IPS-18c (cell line): ENCODE data around the gene SH2B3.

Source experiments
- H3K4me3 ChIP-seq: 2 replicates; pipeline ENCODE4 v1.7.0; 2013; ENCODE audit warnings: low read depth, mild to moderate bottlenecking, low read length, moderate library complexity; ENCODE audit not compliant: insufficient read depth
- H3K9me3 ChIP-seq: one replicate; pipeline ENCODE4 v1.6.1; 2013; ENCODE audit warnings: mild to moderate bottlenecking, low read length, moderate library complexity; ENCODE audit not compliant: control insufficient read depth, insufficient read depth

The SH2B3 gene

DNA sequence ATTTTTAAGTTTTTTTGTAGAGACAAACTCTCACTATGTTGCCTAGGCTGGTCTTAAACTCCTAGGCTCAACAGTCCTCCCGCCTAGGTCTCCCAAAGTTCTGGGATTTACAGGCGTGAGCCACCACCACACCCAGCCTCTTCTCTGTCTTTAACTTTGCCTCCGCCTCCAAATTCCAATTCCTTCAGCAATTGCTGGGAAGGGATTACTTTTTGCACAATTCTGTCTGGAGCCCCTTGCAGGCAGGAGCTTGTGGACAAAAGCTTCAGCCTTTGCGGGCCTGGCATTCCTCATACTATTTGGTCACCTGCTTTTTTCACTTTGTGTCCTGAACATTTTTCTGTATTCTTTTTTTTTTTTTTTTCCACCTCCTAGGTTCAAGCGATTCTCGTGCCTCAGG is 26.0 kb downstream of the SH2B3 start:
- Histone ChIP-seq H3K4me3 (no peak overlapping the region), H3K9me3 (no peaks in the 10 kb centered on the region)

DNA sequence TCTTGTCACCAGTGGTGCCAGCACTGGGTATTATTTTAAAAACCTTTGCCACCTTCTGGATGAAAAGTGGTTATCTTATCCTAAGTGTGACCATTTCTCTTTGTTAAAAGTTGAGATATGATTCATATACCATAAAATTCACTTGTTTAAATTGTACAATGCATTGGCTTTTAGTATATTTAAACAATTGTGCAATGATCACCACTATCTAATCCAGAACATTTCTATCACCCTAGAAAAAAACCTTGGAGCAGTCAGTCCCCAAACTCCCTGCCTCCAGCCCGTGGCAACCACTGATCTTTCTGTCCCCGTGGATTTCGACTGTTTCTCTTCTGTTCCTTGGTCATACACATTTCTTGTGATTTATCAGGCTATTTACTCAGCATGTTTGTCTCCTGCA is 28.3 kb downstream of the SH2B3 start:
- H3K4me3 ChIP-seq: no peak overlapping the region

DNA sequence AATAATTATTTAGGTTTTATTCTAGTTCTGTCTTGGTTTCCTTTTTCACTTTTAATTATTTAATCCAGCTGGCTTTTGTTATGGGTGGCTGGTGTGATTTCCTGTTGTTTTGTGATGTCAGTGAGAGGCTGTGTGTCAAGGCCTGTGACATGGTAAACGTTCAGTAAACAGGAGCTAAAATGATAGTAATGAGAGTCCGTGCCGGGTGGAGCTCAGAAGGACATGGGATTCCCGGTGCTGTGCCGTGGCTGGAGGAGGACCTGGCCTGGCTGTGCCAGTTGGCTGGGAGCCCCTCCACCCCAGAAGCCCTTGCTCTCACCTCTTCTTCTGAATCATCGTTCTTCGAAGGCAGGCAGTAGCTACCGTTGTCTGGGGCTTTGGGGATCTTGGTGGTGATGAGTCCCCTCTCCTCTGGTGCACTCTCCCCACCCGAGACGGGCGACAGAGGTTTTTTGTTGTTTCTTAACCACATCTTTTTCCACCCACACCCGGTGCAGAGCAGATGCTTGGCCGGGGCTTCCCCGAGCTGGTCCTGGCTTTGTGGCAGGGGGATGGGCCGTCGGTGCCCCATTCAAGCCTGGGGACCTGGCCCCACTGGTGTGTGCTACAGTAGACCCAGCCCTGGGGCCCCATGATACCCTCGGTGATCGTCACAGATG is 29.1 kb downstream of the SH2B3 start:
- no peaks in the 10 kb centered on the region for H3K9me3 ChIP-seq
- no peak overlapping the region for H3K4me3 ChIP-seq

More for the DNA sequence above, 28.3 kb downstream of the SH2B3 start:
- no peaks in the 10 kb centered on the region for H3K9me3 ChIP-seq

DNA sequence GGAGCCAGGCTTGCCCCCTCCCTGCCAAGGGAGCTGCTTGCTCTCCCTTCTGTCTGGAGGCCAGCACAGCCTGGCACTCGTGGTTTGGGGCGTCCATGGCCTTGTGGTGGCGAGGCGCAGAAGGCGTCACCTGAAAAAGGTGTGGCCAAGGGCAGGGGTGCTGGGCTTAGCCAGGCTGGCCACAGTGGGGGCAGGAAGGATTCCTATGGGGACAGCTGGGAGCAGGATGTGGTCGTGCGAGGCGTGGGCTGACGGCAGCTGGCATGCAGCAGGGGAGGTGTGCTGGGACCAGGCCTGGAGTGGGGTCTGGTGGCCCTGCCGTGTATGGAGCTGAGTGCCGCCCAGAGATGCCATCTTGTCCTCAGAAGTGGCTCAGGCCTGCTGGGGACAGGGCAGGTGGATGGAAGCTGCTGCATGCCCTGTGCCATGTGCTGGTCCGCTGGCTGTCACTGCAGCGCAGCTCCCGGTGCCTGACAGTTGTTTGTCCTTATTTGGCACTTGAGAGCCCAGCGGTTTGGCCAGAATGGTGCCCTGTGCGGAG is 30.0 kb downstream of the SH2B3 start:
- Histone ChIP-seq H3K4me3 (no peak overlapping the region), H3K9me3 (no peaks in the 10 kb centered on the region)

DNA sequence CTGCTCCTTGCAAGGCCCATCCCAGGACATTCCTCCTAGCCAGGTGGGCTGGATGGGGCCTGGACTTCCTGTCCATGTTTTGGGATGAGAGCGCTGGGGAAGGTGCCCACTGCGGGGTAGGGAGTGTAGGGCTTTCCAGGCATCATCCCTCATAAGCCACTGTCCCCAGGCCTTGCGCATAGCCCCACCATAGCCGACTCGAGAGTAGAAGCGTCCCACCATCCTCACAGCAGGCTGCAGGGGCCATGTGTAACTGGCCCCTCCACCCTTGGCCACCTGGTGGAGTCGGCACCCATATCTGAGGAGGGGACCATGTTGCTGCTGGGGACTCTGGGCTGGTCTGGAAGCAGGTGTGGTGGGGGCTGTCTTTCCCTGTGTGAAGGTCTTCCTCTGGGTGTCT is 30.5 kb downstream of the SH2B3 start:
- H3K4me3 ChIP-seq: no peak overlapping the region
- H3K9me3 ChIP-seq: no peaks in the 10 kb centered on the region

DNA sequence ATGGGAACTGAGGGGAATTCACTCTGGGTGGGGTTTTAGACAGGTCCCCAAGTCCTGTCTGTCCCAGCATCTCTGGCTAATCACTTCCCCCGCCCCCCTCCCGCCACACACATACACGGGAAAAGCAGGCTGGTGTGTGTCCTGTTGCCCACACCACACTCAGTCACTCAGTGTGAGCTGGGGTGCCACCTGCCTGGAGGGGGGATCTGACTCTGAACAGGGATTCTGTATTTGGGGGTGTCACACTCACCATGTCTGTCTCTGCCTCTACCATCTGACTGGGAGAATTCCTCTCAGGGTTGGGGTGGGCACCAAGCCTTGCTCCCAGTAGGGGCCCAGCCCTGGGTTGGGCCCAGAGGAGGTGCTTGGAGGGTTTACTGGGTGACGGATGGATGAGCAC is 31.1 kb downstream of the SH2B3 start:
- no peak overlapping the region for H3K4me3 ChIP-seq
- no peaks in the 10 kb centered on the region for H3K9me3 ChIP-seq

DNA sequence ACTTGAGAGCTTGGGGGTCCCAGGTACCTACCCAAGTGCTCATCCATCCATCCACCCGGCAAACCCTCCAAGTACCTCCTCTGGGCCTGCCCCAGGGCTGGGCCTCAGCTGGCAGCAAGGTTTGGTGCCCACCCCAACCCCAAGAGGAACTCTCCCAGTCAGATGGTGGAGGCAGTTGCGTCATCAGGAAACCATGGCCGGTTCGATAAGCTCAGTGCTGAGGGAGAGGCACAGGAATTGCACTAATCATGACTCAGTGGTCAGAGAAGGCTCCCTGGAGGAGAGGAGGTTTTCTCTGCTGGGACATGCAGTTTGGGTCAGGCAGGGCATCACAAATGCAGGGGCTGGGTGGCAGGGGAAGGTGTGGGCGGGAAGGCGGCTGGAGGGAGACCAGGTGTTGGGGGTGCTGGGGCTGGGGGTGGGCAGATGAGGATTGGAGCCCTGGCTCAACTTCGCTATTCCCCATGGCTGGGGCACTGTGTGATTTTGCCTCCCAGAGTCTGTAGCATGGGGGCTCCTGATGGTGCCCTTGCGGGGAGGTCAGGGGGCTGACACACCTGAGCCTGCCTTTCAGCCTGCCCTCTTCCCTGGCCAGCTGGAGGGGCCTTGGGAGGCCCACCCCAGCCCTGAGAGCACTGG is 32.2 kb downstream of the SH2B3 start:
- H3K9me3 ChIP-seq: no peaks in the 10 kb centered on the region
- no peak overlapping the region for H3K4me3 ChIP-seq

DNA sequence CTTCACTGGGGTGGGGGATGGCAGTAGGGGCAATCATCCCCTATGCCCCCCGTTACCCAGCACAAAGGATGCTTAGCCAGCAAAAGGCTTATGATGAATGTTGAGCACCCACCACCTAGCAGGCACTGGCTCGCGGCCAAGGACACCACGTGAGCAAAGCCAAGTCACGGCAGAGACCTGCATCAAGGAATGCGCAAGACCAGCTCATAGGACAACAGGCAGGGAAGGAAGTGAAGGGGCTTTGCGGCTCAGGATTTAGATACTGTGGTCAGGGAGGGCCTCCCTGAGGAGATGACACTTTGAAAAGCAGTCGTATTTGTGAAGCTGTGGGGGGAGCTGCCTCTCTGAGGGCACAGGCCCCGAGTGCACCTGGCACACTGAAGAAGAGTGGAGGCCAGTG is 32.8 kb downstream of the SH2B3 start:
- no peaks in the 10 kb centered on the region for H3K9me3 ChIP-seq
- no peak overlapping the region for H3K4me3 ChIP-seq

DNA sequence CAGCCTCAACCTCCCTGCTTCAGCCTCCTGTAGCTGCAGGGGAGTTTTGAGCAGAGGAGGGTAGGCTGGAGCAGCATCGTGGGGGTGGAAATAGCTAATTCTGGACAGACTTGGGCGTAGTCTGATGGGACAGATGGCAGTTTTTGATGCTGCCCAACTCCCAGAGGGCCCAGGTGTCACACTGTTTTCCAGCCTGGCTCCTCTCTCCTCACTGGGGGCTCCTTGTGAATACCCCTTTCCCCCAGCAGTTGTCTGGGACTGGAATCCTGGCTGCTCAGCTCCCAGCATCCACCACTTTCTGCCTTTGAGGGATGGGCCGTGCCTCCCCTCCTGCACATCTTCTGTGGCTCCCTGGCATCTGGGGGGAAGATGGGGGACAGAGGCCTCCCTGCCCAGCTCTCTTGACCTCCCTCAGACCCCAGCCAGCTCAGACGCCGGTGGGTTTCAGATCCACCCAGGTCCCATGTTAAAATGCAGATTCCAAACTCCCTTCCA is 34.0 kb downstream of the SH2B3 start:
- Histone ChIP-seq H3K4me3 (no peak overlapping the region), H3K9me3 (no peaks in the 10 kb centered on the region)

DNA sequence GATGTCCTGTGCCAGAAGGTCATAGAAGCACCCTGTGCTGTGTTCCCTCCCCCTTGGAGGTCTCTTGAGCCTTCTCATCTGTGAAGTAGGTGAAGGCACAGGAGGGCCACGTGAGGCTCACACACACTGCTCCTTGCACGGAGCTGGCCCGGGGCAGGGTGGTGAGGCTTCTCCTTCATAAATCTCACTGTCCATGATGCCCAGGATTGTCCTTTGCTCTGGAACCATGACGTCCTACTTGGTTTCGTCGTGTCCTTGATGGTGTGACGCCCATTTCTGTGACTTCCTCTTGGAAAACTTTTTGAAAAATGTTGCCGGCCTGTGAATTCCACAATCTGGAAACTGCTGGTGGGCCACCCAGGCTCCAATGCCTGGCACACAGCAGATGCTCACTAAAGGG is 34.4 kb downstream of the SH2B3 start:
- no peak overlapping the region for H3K4me3 ChIP-seq
- H3K9me3 ChIP-seq: no peaks in the 10 kb centered on the region

DNA sequence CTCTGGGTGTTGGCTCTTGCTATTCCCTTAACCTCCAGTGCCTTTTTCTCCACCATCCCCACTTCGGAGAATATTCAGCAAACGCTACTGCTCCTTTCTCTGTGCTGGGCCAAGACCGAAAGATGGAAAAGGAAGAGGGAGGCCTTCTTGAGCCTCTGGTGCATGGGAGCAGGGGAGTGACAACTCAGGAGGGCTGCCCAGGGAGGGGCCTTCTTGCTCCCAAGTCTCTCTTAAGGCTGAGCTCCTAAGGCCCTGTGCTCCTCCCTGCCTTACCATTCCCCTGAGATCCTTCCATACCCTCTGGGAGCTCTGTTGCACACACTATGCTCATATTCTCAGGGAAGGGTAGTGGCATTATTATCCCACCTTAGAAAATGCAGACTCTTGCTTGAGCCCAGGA is 34.9 kb downstream of the SH2B3 start:
- no peak overlapping the region for H3K4me3 ChIP-seq
- H3K9me3 ChIP-seq: no peaks in the 10 kb centered on the region

DNA sequence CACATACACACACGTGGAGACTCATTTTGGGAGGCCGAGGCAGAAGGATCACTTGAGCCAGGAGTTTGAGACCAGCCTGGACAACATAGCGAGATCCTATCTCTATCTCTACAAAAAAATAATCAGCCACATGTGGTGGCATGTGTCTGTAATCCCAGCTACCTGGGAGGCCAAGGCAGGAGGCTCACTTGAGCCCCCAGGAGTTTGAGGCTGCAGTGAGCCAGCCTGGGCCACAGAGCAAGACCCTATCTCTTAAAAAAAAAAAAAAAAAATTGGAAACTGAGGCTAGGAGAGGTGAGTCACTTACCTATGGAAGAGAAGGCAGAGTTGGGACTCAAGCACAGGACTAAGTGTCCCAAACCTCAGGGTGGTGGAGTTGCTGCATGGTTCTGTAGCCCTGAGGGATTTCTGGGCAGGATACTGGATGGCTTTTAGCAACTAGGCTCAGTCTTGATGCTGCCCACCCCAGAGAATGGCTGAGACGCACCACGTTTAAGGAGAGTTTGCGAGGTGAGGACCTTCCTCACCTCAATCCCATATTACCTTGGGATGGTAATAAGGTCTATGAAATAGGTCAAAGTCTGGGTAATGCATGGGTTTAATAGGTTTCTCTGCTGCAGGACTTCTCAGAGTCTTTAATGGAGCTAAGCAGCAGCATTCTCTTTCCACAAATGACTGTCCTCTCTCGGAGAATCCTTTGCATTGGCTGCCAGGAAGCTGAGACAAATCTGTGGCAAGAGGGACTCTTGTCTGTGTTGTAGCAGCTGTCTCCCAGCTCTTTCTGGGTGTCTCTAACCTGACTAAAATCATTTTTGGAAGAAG is 35.6 kb downstream of the SH2B3 start:
- no peak overlapping the region for H3K4me3 ChIP-seq
- H3K9me3 ChIP-seq: no peaks in the 10 kb centered on the region

DNA sequence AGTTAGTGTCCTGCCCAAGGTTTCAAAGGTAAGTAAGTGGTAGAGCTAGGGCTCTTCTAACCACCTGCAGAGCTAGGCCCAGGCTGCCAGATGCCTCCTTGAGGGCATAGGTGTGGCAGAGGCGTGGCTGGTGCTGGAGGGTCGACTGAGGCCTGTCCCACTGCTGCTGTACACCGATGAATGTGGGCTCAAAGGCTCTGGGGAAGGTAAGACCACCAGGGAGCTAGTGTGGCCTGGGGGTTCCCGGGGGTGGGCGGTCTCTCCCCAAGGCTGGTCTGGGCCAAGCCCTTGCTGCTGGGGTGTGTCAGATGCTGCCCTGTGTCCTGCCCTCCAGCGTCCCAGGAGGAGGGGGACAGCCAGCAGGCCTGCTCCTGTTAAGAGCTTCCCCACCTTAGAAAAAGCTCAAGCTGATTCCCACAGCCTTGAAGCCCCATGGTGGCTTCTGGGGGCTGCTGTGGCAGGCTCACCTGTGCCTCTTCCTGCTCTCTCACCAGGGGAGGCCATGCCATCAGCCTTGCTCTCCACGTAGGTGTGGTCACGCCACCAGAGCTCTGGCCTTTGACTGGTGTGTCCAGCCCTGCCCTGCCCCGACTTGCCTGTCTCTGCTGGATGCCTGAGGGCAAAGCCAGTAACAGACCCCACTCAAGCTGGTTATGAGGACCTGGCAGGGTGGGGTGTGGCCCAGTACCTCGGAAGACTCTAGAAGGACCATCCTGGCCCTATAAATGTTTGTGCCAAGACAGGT is 36.8 kb downstream of the SH2B3 start:
- Histone ChIP-seq H3K4me3 (no peak overlapping the region), H3K9me3 (no peaks in the 10 kb centered on the region)

DNA sequence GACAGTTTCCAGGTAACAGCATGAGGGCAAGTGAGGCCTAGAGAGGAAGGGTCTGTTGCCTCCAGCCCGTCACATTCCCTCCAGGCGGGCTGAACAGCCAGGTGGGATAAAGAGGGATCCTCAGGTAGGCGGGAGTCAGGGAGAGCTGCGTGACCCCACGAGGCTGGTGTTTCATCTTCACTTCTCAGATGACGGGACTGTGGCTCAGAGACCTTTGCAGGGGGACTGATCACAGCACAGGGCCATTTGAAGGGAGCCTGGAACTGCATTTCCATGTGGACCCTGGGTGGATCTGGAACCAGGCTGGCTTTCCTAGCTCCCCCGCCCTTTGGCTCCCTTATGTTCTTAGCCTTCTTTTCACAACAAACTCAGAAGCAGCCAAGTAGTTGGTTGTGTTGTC is 37.4 kb downstream of the SH2B3 start:
- Histone ChIP-seq H3K4me3 (no peak overlapping the region), H3K9me3 (no peaks in the 10 kb centered on the region)

DNA sequence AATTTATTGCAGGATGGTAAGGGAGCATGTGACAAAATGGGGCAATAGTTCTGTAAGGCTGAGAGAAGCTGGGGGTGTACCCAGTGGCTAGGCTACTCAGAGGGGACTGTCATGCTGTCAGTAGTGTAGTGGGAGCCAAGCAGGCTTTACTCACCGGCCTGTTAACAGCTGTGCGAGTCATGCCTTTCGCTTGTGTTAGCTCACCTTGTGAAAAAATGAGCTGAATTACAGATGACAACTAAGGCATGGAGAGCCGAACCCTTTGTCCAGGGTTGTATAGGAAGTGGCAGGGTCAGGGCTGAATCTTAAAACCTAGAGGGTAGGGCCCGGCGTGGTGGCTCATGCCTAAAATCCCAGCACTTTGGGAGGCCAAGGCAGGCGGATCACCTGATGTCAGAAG is 37.9 kb downstream of the SH2B3 start:
- no peak overlapping the region for H3K4me3 ChIP-seq
- no peaks in the 10 kb centered on the region for H3K9me3 ChIP-seq

DNA sequence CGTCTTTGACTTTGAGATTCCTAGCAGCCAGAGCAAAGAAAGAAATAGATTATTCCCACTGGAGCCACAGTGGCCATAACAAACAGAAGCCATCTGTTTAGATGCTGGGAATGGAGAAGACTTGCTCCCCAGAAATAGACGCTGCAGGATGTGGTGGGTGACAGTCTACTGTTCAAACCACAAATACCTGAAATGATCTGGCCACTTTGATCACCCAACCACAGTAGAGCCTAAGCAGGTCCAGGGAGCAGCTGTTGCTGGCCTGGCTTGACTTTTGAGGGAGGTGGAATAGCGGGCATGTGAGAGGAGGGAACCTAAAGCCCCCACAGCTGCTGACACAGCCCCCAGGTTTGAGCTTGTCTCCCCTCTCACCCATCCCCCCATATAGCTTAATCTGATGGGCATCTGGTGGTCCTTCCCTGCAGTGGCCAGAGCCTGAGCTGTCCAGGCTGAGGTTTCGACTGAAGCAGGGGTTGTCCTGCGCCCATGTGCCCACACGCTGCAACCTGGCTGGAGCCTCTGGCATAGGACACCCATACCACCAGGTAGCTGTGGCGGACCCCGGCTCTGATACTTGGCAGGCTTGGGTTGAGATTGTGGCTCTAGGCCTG is 38.7 kb downstream of the SH2B3 start:
- Histone ChIP-seq H3K9me3 (no peaks in the 10 kb centered on the region), H3K4me3 (no peak overlapping the region)
